Endometrial microvascular endothelial cells (primary cell): ENCODE measurements around the gene JPH2. TPM values are rescaled to one million over a fixed set of nuclear protein-coding genes. Genes with fewer than 3 reads are reported as not detected.
"Not testable (repeated sequence)": the region's sequence is repeated elsewhere in the genome, so short reads cannot be mapped to it uniquely, and the experiment has no call there.

Source experiments
- in situ Hi-C: cut with HindIII; loops from 2 replicates; pipeline ENCODE4 v1.10.0; 2017; ENCODE audit warnings: low sequenced_read_pairs, low pct_unique_long_range_greater_than_20kb; ENCODE audit errors: inconsistent ontology term
- total RNA-seq: library from RNA; depleted of rRNA; stranded (reverse); fragments of >200 nt; gene quantifications from one replicate; pipeline ENCODE4 v1.2.3, GENCODE V29; 2015; ENCODE audit errors: inconsistent ontology term

JPH2 gene
- total RNA-seq, 1 donor from 2014 or later = 0.28 TPM

DNA sequence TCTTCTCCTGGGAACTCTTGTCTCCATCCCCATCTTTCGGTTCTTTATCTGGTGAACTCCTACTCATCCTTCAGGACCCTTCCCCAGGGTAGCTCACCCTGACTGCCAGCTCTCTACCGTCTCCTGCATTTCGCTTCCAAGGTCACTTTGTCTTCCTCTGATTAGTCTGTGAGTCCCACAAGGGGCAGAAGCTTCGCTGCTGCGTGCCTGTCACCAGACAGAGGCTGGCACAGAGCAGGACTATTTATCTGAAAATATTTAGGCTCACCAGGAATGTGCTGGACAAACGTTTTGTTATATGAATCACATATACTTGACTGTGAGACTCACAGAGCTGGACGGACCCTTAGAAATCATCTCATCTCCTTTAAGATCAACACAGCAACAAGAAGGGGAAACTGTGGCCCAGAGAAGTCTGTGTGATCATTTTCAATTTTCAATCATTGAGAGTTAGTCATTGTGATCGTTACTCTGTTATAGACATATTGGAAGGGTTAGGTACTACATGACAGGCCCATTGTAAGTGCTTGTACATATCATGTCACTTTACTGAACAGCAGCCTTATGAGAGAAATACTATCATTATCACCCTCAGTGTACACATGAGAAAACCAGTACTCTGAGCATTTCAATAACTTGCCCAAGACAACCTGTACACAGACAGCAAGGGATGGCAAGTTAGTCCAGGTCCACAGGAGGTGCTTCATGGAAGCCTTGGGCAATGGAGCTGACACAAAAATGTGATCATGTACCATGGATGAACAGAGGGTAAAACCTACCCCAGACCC, 51.4 kb downstream of the JPH2 start:
- in situ Hi-C loops = no loop called here

DNA sequence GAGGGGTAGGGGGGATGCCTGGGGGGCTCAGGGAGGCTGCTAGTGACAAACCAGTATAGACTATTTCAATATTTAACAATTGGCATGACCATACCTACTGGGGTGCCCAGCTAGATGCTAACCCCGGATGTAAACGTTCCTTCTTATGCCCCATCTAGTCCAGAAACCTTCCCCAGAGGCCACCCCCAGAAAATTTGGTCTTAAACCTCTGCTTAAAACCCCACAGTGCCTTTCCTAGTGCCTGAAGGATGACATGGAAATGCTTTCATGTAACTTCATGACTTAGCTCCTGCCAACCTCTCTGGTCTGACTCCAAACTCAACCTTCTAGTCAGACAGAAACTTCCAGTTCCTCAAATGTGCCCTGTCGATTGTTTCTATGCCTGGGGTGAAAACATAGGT, 52.0 kb downstream of the JPH2 start:
- in situ Hi-C loops = no loop called here

- in situ Hi-C loops = no loop called here
Observed at GRCh38 chr20:44133424-44133823, 53.6 kb downstream of the JPH2 start.

DNA sequence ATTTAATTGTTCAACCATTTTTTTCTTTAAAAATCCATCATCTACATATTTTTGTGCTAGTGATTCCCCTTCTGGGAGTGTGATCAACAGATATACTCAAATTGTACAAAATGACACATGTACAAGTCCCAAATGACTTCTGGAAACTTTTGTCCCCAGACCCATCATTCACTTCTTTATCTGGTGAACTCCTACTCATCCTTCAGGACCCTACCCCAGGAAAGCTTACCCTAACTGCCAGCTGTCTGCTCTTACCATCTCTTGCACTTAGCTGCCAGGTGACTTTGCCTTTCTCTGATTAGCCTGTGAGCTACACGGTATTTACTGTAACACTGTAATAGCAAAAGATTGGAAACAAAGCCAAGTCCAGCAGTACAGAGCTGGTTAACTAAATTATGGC, 55.3 kb downstream of the JPH2 start:
- in situ Hi-C loops = no loop called here

GRCh38 chr20:44129911-44130718, 56.9 kb downstream of the JPH2 start:
- in situ Hi-C loops = no loop called here

DNA sequence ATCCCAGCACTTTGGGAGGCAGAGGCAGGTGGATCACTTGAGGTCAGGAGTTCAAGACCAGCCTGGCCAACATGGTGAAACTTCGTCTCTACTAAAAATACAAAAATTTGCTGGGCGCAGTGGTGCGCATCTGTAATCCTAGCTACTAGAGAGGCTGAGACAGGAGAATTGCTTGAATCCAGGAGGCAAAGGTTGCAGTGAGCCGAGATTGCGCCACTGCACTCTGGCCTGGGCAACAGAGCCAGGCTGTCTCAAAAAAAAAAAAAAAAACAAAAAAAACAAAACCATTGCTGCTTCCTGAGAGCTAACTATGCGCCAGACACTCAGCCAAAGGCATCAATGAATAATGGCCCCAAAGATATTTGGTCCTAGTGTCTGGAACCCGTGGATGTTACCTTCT, 57.7 kb downstream of the JPH2 start:
- in situ Hi-C loops = not testable (repeated sequence)

DNA sequence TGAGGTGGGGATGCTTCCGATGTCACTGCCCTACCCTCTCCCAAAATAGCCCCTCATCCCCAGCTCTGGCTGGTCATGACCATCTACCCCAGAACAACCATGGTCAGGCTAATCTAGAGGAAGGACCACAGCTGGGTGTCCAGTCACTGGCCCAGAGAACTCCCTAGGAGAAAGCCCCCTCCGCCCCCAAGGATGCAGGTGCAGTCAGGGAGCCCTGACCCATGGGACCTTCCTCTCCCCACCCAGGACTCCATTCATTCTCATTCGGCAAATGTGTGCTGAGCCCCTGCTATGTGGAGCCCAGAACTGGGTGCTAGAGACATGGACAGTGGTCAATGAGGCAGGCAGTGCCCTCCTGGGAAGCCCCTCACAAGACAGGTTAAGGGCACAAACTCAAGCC, 60.5 kb downstream of the JPH2 start:
- in situ Hi-C loops = no loop called here

DNA sequence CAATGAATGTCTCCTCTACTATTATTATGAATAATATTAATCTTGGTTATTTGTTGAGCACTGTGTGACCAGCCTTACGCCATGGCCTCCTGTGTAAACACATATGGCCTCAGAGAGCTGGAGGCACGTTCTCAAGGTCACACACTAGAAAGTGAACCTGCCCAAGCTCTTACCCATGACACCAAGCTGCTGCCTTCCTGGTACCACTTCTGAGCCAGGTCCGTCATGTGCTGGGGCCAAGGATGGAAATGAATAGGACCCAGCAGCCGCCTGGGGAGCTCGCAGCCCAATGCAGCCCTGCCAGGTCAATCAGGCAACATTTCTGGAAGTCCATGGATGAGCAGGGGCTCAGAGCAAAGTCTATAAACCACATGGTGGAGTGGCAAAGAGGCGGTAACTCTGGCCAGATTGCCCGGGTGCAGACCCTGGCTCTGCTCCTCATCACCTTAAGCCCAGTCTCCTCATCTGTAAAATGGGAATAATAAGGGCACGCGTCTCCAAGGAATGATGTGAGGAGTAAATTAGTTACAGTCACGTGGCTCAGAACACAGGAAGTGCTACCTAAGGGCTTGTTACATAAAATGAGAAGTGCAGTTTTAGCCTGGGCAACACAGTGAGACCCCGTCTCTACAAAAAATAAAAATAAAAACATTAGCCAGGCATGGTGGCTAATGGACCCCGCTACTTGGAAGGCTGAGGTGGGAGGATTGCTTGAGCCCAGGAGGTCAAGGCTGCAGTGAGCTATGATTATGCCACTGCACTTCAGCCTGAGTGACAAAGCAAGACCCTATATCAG, 61.5 kb downstream of the JPH2 start:
- in situ Hi-C loops = no loop called here

GRCh38 chr20:44123874-44124535, 63.0 kb downstream of the JPH2 start:
- in situ Hi-C loops = no loop called here

DNA sequence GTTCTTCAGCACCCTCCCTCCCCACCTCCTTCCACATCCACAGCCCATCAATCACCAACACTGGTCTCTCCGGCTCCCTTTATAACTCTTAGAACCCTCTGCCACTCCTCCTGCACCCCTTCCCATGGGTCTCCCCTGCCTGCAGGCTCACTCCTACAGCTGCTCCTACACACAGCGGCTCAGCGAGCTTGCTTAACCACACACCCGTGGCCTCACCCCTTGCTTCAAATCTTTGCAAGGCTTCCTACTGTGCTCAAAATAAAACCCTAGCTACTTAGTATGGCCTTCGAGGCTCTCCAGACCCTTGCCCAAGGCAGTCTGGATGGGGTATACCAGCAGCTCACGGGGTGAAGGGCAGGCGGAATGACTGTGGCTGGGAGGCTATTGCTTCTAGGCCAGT, 63.7 kb downstream of the JPH2 start:
- in situ Hi-C loops = no loop called here

DNA sequence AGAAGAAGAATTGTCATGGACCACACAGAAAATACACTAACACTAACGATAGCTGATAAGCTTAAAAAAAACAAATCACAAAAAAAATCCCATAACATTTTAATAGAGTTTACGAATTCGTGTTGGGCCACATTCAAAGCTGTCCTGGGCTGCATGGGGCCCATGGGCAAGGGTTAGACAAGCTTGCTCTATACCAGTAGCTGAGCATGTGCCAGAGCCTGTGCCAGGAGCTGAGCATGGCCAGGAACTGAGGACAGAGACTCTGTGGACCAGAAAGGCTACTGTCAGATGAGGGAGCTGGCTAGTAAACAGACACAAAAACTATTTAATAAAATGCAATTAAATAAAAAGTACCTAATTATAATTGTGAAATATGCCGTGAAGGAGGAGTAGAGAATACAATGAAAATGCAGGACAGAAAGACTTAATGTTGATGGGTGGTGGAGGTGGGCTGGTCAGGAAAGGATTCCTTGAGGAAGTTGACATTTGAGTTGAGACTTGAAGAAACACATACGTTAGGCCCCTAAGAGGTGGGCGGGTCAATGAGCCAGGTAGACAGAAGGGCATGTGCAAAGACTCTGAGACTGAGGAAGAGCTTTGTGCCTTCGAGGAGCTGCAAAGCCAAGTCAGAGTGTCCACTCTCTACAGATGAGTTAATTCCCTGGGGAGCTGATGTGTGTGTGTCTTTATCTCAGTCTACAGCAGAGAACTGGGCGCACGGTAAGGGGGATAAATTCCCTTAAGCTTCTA, 66.1 kb downstream of the JPH2 start:
- in situ Hi-C loops = no loop called here

- in situ Hi-C loops = no loop called here
Observed at GRCh38 chr20:44118185-44119033, 68.6 kb downstream of the JPH2 start.

- in situ Hi-C loops = no loop called here
Observed at GRCh38 chr20:44117296-44118184, 69.4 kb downstream of the JPH2 start.

DNA sequence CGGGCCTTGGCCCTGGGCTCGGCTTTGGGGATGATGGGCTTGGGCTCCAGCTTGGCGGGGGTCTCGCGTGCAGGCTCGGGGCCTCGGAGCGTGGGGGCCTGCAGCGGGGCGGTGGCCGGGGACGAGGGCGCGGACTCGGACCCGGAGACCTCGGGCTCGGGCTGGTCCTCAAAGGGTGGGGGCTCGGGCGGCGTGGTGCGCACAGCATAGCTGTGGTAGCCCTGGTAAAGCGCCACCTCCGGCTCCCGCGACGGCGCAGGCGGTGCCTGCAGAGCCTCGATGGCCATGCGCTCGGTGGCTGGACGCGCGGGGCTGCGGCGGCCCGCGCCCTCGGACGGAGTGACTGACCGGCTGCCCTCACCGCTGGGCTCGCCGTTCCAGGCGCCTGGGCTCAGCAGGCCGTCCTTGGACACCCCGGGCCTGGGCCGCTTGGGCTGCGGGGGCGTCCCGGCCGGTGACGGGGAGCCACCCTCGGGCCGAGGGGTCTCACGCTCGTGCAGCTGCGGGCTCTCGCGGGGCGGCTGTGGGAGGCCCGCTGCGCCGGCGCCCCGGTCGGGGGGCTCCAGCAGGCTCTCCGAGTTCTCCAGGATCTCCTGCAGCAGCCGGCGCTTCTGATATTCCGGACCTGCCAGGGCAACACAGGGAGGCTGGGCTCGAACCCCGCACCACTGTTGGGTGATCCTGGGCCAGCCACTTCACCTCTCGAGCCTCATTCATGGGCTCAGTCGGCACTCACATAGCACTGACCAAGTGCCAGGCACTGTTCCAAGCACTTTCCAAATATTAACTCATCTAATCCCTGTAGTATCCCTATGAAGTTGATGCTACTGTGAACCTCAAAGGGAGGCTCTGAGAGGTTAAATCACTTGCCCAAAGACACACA, 71.0 kb downstream of the JPH2 start:
- in situ Hi-C loops = no loop called here

GRCh38 chr20:44115181-44115580, 71.8 kb downstream of the JPH2 start:
- in situ Hi-C loops = no loop called here
